T-cell (primary cell): ENCODE measurements around the gene HSPB2. TPM values are rescaled to one million over a fixed set of nuclear protein-coding genes. Genes with fewer than 3 reads are reported as not detected.

Experiments
- ATAC-seq, 4 experiments: fragments of 200-7000 bp in 3 of 4; fragments of 150-1000 bp in 1 of 4; cut with Tn5 transposase; replicated peaks in 1 of 4; 1 replicate in 3 of 4; 2 replicates in 1 of 4; pipeline ENCODE4 v1.10.0; 2021; ENCODE audit warnings: moderate library complexity in 3 of 4, mild to moderate bottlenecking in 2 of 4, moderate number of reproducible peaks in 1 of 4
- CTCF ChIA-PET, 2 donors: fragments of 300-600 bp; sonication (Branson Sonifier 250); formaldehyde crosslinking; loops; one replicate each; lab custom pipeline; 2022; ENCODE audit warnings: antibody characterized with exemption in 2 of 2; lab: Charles Lee
- POLR2A ChIA-PET, 2 donors: fragments of 300-600 bp; sonication (Branson Sonifier 250); formaldehyde crosslinking; loops; one replicate each; lab custom pipeline; 2022; ENCODE audit warnings: antibody characterized with exemption in 2 of 2; lab: Charles Lee
- DNase-seq, 35 experiments: peaks; one replicate each; pipeline versions ENCODE4 v3.0.0 to v3.0.0-alpha.2; 2013 to 2023
- H3K27ac ChIP-seq: one replicate; pipeline ENCODE4 v1.5.1; 2013; ENCODE audit warnings: low read length
- H3K27me3 ChIP-seq, 2 experiments: replicated peaks in 1 of 2; 1 replicate in 1 of 2; 2 replicates in 1 of 2; pipeline versions ENCODE4 v1.6.1 to v1.7.0; 2013; ENCODE audit warnings: low read length in 1 of 2, mixed read lengths in 1 of 2; ENCODE audit not compliant: control insufficient read depth in 2 of 2, insufficient read depth in 2 of 2; ENCODE audit errors: extremely low read depth in 1 of 2
- H3K36me3 ChIP-seq, 2 donors: 1 replicate in 1 of 2; 2 replicates in 1 of 2; pipeline versions ENCODE4 v1.6.1 to v1.7.0; 2013; ENCODE audit warnings: low read length in 1 of 2; ENCODE audit not compliant: control insufficient read depth in 2 of 2, insufficient read depth in 1 of 2; ENCODE audit errors: extremely low read depth in 1 of 2
- H3K4me1 ChIP-seq, 2 experiments: 1 replicate in 1 of 2; 2 replicates in 1 of 2; pipeline versions ENCODE4 v1.6.1 to v1.7.0; 2013; ENCODE audit warnings: low read length in 2 of 2, mixed read lengths in 1 of 2; ENCODE audit not compliant: insufficient read depth in 2 of 2, control insufficient read depth in 1 of 2; ENCODE audit errors: extremely low read depth in 1 of 2
- H3K4me3 ChIP-seq, 2 donors: 1 replicate in 1 of 2; 2 replicates in 1 of 2; pipeline versions ENCODE4 v1.5.1 to v1.7.0; 2013; ENCODE audit warnings: mild to moderate bottlenecking in 2 of 2, low read length in 1 of 2, moderate library complexity in 1 of 2; ENCODE audit not compliant: control insufficient read depth in 1 of 2; ENCODE audit errors: extremely low read depth in 1 of 2
- H3K9me3 ChIP-seq: 2 replicates; pipeline ENCODE4 v1.7.0; 2013
- H3K27ac Mint-ChIP-seq, 2 donors: one replicate each; pipeline ENCODE4 v1.8.0; 2020 to 2021; ENCODE audit warnings: mild to moderate bottlenecking in 2 of 2, mixed read lengths in 2 of 2
- H3K27me3 Mint-ChIP-seq, 2 donors: one replicate each; pipeline ENCODE4 v1.8.0; 2021 to 2022; ENCODE audit warnings: mixed read lengths in 2 of 2
- H3K36me3 Mint-ChIP-seq: one replicate; pipeline ENCODE4 v1.8.0; 2021; ENCODE audit warnings: mixed read lengths
- H3K4me1 Mint-ChIP-seq, 3 donors: one replicate each; pipeline ENCODE4 v1.8.0; 2020 to 2022; ENCODE audit warnings: mixed read lengths in 3 of 3, mild to moderate bottlenecking in 1 of 3
- H3K4me3 Mint-ChIP-seq, 3 donors: one replicate each; pipeline ENCODE4 v1.8.0; 2020 to 2022; ENCODE audit warnings: mild to moderate bottlenecking in 3 of 3, mixed read lengths in 3 of 3, moderate library complexity in 3 of 3
- H3K9me3 Mint-ChIP-seq, 3 donors: one replicate each; pipeline ENCODE4 v1.8.0; 2020 to 2022; ENCODE audit warnings: mixed read lengths in 3 of 3
- WGBS: methylation state at CpG from one replicate; pipeline ENCODE4 v1.1.5; 2013; ENCODE audit warnings: missing lambda C conversion rate; ENCODE audit not compliant: insufficient coverage; 5-methylcytosine and 5-hydroxymethylcytosine counted together
- total RNA-seq, 35 experiments: library from RNA in 6 of 35; stranded (reverse) in 6 of 35; fragments of 120-200 nt in 1 of 35; gene quantifications; one replicate each; pipeline versions ENCODE4 v1.2.1 to v1.2.4 and lab custom pipeline; 2013 to 2026

HSPB2 gene
- total RNA-seq, 5 donors from 2014 or later (not counting 1 experiment from before 2014, with no cell fraction given), result not detected

GRCh38 chr11:111911563-111912401, 752 bp upstream of the HSPB2 start, which contains the start of gene CRYAB:
Gene CRYAB, minus strand, starts transcription at chr11:111911770. Its CDS starts 46 bp downstream, at chr11:111911724.
- no peaks in the 10 kb centered on the region for H3K36me3 ChIP-seq
- H3K27ac ChIP-seq, result no peak within 1 kb of the TSS
- H3K4me1 Mint-ChIP-seq, result no peaks in the 10 kb centered on the region
- no peak for DNase-seq
- ChIA-PET POLR2A (interaction anchor here in 1 of 2 donors (0.5 to 0.6 kb wide), 2 partner anchors 22 to 151 kb away, joined by 5 to 7 read pairs; no protein-coding TSS in a partner anchor), CTCF (no interaction called here)
- no peak for ATAC-seq
- peaks cover 0 to 4% of the 10 kb centered on the region in 2 experiments for H3K4me1 ChIP-seq
- H3K27me3 ChIP-seq, result peaks cover 12 to 44% of the 10 kb centered on the region in 2 experiments
- H3K27ac Mint-ChIP-seq, result no peak within 1 kb of the TSS
- 87% methylated on average over 8 of the region's 17 CpGs for WGBS
- H3K9me3 Mint-ChIP-seq, result no peaks in the 10 kb centered on the region
- H3K9me3 ChIP-seq, result no peaks in the 10 kb centered on the region
- peaks cover 46 to 60% of the 10 kb centered on the region in 2 donors for H3K27me3 Mint-ChIP-seq
- no peak within 1 kb of the TSS for H3K4me3 ChIP-seq
- no peak within 1 kb of the TSS for H3K4me3 Mint-ChIP-seq
- no peaks in the 10 kb centered on the region for H3K36me3 Mint-ChIP-seq

- Mint-ChIP-seq H3K27ac (no peak overlapping the region), H3K27me3 (peaks cover 52 to 64% of the 10 kb centered on the region in 2 donors), H3K4me3 (no peak overlapping the region), H3K4me1 (no peaks in the 10 kb centered on the region), H3K9me3 (no peaks in the 10 kb centered on the region), H3K36me3 (no peaks in the 10 kb centered on the region)
- H3K4me1 ChIP-seq, result peaks cover 0 to 4% of the 10 kb centered on the region in 2 experiments
- peaks cover 12 to 44% of the 10 kb centered on the region in 2 experiments for H3K27me3 ChIP-seq
- DNase-seq, result no peak
- CTCF ChIA-PET, result no interaction called here
- H3K9me3 ChIP-seq, result no peaks in the 10 kb centered on the region
- no peak for ATAC-seq
- no peak overlapping the region for H3K27ac ChIP-seq
- POLR2A ChIA-PET, result no interaction called here
- H3K4me3 ChIP-seq, result no peak overlapping the region
- WGBS, result 76% methylated on average over 18 of the region's 24 CpGs
- no peaks in the 10 kb centered on the region for H3K36me3 ChIP-seq
Measured at GRCh38 chr11:111913031-111913861, 712 bp downstream of the HSPB2 start.

- no peak overlapping the region for H3K4me3 ChIP-seq
- CTCF ChIA-PET, result no interaction called here
- H3K36me3 Mint-ChIP-seq, result no peaks in the 10 kb centered on the region
- H3K36me3 ChIP-seq, result no peaks in the 10 kb centered on the region
- no peaks in the 10 kb centered on the region for H3K9me3 ChIP-seq
- H3K27ac ChIP-seq, result no peak overlapping the region
- DNase-seq, result no peak
- no CpG with 5 or more reads among the region's 4 CpGs for WGBS
- H3K27me3 ChIP-seq, result peaks cover 12 to 48% of the 10 kb centered on the region in 2 experiments
- peaks cover 0 to 4% of the 10 kb centered on the region in 2 experiments for H3K4me1 ChIP-seq
- POLR2A ChIA-PET, result no interaction called here
- H3K27me3 Mint-ChIP-seq, result peaks cover 53 to 60% of the 10 kb centered on the region in 2 donors
- H3K9me3 Mint-ChIP-seq, result no peaks in the 10 kb centered on the region
- no peak overlapping the region for H3K27ac Mint-ChIP-seq
- no peak overlapping the region for H3K4me3 Mint-ChIP-seq
- no peak for ATAC-seq
- H3K4me1 Mint-ChIP-seq, result no peaks in the 10 kb centered on the region
Measured at GRCh38 chr11:111913997-111914396, 1.5 kb downstream of the HSPB2 start.

- Mint-ChIP-seq H3K36me3 (no peaks in the 10 kb centered on the region), H3K27ac (peak overlapping the region in 1 of 2 donors; percentile 10), H3K4me1 (no peaks in the 10 kb centered on the region), H3K4me3 (no peak overlapping the region), H3K9me3 (no peaks in the 10 kb centered on the region), H3K27me3 (peaks cover 46 to 47% of the 10 kb centered on the region in 2 donors)
- Histone ChIP-seq H3K4me3 (no peak overlapping the region), H3K9me3 (no peaks in the 10 kb centered on the region), H3K36me3 (no peaks in the 10 kb centered on the region), H3K27ac (no peak overlapping the region), H3K4me1 (peaks cover 0 to 4% of the 10 kb centered on the region in 2 experiments), H3K27me3 (peaks cover 4 to 44% of the 10 kb centered on the region in 2 experiments)
- 64% methylated on average over 1 of the region's 1 CpG for WGBS
- ChIA-PET POLR2A (no interaction called here), CTCF (no interaction called here)
- DNase-seq (no peak), ATAC-seq (no peak)
Measured at GRCh38 chr11:111916768-111917167, 4.2 kb downstream of the HSPB2 start.

GRCh38 chr11:111917312-111917711, 4.8 kb downstream of the HSPB2 start:
- Histone ChIP-seq H3K36me3 (no peaks in the 10 kb centered on the region), H3K9me3 (no peaks in the 10 kb centered on the region), H3K4me3 (no peak overlapping the region), H3K27me3 (peaks cover 4 to 38% of the 10 kb centered on the region in 2 experiments), H3K27ac (no peak overlapping the region), H3K4me1 (peaks cover 0 to 4% of the 10 kb centered on the region in 2 experiments)
- CTCF ChIA-PET, result interaction anchor here (0.6 kb wide), 3 partner anchors 23 to 78 kb away, joined by 3 to 7 read pairs (median 3); no protein-coding TSS in a partner anchor
- no peaks in the 10 kb centered on the region for H3K36me3 Mint-ChIP-seq
- no peak for DNase-seq
- H3K4me1 Mint-ChIP-seq, result no peaks in the 10 kb centered on the region
- no peaks in the 10 kb centered on the region for H3K9me3 Mint-ChIP-seq
- no peak overlapping the region for H3K4me3 Mint-ChIP-seq
- POLR2A ChIA-PET, result interaction anchor here in 1 of 2 donors (0.6 kb wide), 1 partner anchor 19 kb away, joined by 3 read pairs; no protein-coding TSS in a partner anchor
- no peak overlapping the region for H3K27ac Mint-ChIP-seq
- 56% methylated on average over 1 of the region's 2 CpGs for WGBS
- peaks cover 41% of the 10 kb centered on the region in 2 donors for H3K27me3 Mint-ChIP-seq
- no peak for ATAC-seq

GRCh38 chr11:111917788-111918187, 5.3 kb downstream of the HSPB2 start:
- peaks cover 4 to 34% of the 10 kb centered on the region in 2 experiments for H3K27me3 ChIP-seq
- H3K36me3 ChIP-seq, result no peaks in the 10 kb centered on the region
- POLR2A ChIA-PET, result interaction anchor here in 1 of 2 donors (0.6 kb wide), 1 partner anchor 18 kb away, joined by 3 read pairs; no protein-coding TSS in a partner anchor
- H3K9me3 ChIP-seq, result no peaks in the 10 kb centered on the region
- DNase-seq, result no peak
- H3K4me1 Mint-ChIP-seq, result no peaks in the 10 kb centered on the region
- H3K4me3 Mint-ChIP-seq, result no peak overlapping the region
- H3K4me1 ChIP-seq, result no peaks in the 10 kb centered on the region
- H3K36me3 Mint-ChIP-seq, result no peaks in the 10 kb centered on the region
- H3K9me3 Mint-ChIP-seq, result no peaks in the 10 kb centered on the region
- no peak overlapping the region for H3K4me3 ChIP-seq
- H3K27ac ChIP-seq, result no peak overlapping the region
- ATAC-seq, result no peak
- peaks cover 41% of the 10 kb centered on the region in 2 donors for H3K27me3 Mint-ChIP-seq
- H3K27ac Mint-ChIP-seq, result no peak overlapping the region
- 83% methylated on average over 3 of the region's 3 CpGs for WGBS
- CTCF ChIA-PET, result interaction anchor here (0.6 kb wide), 3 partner anchors 24 to 77 kb away, joined by 3 to 7 read pairs (median 3); no protein-coding TSS in a partner anchor
